SK-N-MC (cell line): ENCODE measurements around the gene CAPN1.

ENCODE experiments used
- EZH2 ChIP-seq: fragments of 200-600 bp; sonication (generic); IDR thresholded peaks from one replicate; pipeline ENCODE4 v1.6.1; 2017; ENCODE audit warnings: antibody characterized with exemption
- FOXP2 ChIP-seq: optimal IDR thresholded peaks from 2 replicates; pipeline ENCODE3; 2011; ENCODE audit warnings: mild to moderate bottlenecking, moderate library complexity; ENCODE audit not compliant: insufficient read depth; ENCODE audit errors: extremely low read length, control extremely low read depth
- POLR2AphosphoS5 ChIP-seq: IDR thresholded peaks from 2 replicates; pipeline ENCODE4 v1.6.1; 2012; ENCODE audit warnings: mild to moderate bottlenecking, low read depth, low read length, borderline replicate concordance

GRCh38 chr11:65185171-65185570 lies 3.4 kb downstream of the CAPN1 start:
- TF ChIP-seq POLR2AphosphoS5 (no peak), EZH2 (no peak), FOXP2 (no peak)
